ENCODE measurements around the gene RRM2. TPM values are rescaled to one million over a fixed set of nuclear protein-coding genes. Genes with fewer than 3 reads are reported as not detected.
A peak's percentile ranks its signal among the peaks of the same experiment; 100 is the strongest.

The RRM2 gene
- total and polyA plus RNA-seq, 2 experiments from 2014 or later = 15.2 to 49.7 TPM

GRCh38 chr2:10078001-10078400 lies 44.5 kb upstream of the RRM2 start:
- DNase-seq (ENCODE audit: low spot score) = no peak

GRCh38 chr2:10078704-10079265 lies 43.8 kb upstream of the RRM2 start:
- peaks cover 70% of the 10 kb centered on the region for H3K27me3 ChIP-seq
- TF ChIP-seq EZH2phosphoT487 (IDR thresholded peaks at IDR 0.05; ENCODE audit: low read depth, severe bottlenecking, unreplicated experiment) (no peak), EZH2 (IDR thresholded peaks at IDR 0.05; ENCODE audit: borderline replicate concordance) (no peak), CTCF (IDR thresholded peaks at IDR 0.05; ENCODE audit: poor library complexity) (no peak)
- H3K79me2 ChIP-seq = no peaks in the 10 kb centered on the region
- 45% methylated on average over 12 of the region's 12 CpGs for WGBS (ENCODE audit: low lambda C conversion rate, missing lambda C conversion rate)
- no peaks in the 10 kb centered on the region for H3K9me3 ChIP-seq (ENCODE audit: low read depth)
- H3K36me3 ChIP-seq (replicated peaks; ENCODE audit: insufficient read depth, low read depth) = no peaks in the 10 kb centered on the region
- H4K20me1 ChIP-seq (ENCODE audit: insufficient read depth, poor library complexity, severe bottlenecking) = no peaks in the 10 kb centered on the region
- peak overlapping the region; percentile 93 for H3K4me2 ChIP-seq
- H3K27ac ChIP-seq = no peak overlapping the region
- H3K4me1 ChIP-seq (ENCODE audit: insufficient read depth) = peaks cover 5% of the 10 kb centered on the region
- H3K9me2 ChIP-seq (replicated peaks; ENCODE audit: insufficient read depth) = no peaks in the 10 kb centered on the region
- H2AFZ ChIP-seq = no peak overlapping the region
- no peak for DNase-seq (ENCODE audit: low spot score)
- H3K4me3 ChIP-seq = peak overlapping the region; percentile 71

More at GRCh38 chr2:10078001-10078400, 44.5 kb upstream of the RRM2 start:
- H2AFZ ChIP-seq = no peak overlapping the region
- H3K4me3 ChIP-seq = no peak overlapping the region
- no peaks in the 10 kb centered on the region for H3K79me2 ChIP-seq
- TF ChIP-seq EZH2 (IDR thresholded peaks at IDR 0.05; ENCODE audit: borderline replicate concordance) = no peak
- TF ChIP-seq EZH2phosphoT487 (IDR thresholded peaks at IDR 0.05; ENCODE audit: low read depth, severe bottlenecking, unreplicated experiment) = no peak
- no peak for TF ChIP-seq CTCF (IDR thresholded peaks at IDR 0.05; ENCODE audit: poor library complexity)
- H3K4me2 ChIP-seq = no peak overlapping the region
- no peaks in the 10 kb centered on the region for H3K9me2 ChIP-seq (replicated peaks; ENCODE audit: insufficient read depth)
- no peaks in the 10 kb centered on the region for H3K36me3 ChIP-seq (replicated peaks; ENCODE audit: insufficient read depth, low read depth)
- H3K27me3 ChIP-seq = peaks cover 63% of the 10 kb centered on the region
- H3K27ac ChIP-seq = no peak overlapping the region
- no peaks in the 10 kb centered on the region for H3K9me3 ChIP-seq (ENCODE audit: low read depth)
- peaks cover 5% of the 10 kb centered on the region for H3K4me1 ChIP-seq (ENCODE audit: insufficient read depth)
- 92% methylated on average over 7 of the region's 7 CpGs for WGBS (ENCODE audit: low lambda C conversion rate, missing lambda C conversion rate)
- H4K20me1 ChIP-seq (ENCODE audit: insufficient read depth, poor library complexity, severe bottlenecking) = no peaks in the 10 kb centered on the region

- peaks cover 5% of the 10 kb centered on the region for H3K4me1 ChIP-seq (ENCODE audit: insufficient read depth)
- H2AFZ ChIP-seq = peak overlapping the region; percentile 82
- H4K20me1 ChIP-seq (ENCODE audit: insufficient read depth, poor library complexity, severe bottlenecking) = no peaks in the 10 kb centered on the region
- TF ChIP-seq CTCF (IDR thresholded peaks at IDR 0.05; ENCODE audit: poor library complexity) (no peak), EZH2 (IDR thresholded peaks at IDR 0.05; ENCODE audit: borderline replicate concordance) (peak; percentile 69), EZH2phosphoT487 (IDR thresholded peaks at IDR 0.05; ENCODE audit: low read depth, severe bottlenecking, unreplicated experiment) (peak; percentile 1)
- H3K36me3 ChIP-seq (replicated peaks; ENCODE audit: insufficient read depth, low read depth) = no peaks in the 10 kb centered on the region
- 6% methylated on average over 26 of the region's 53 CpGs for WGBS (ENCODE audit: low lambda C conversion rate, missing lambda C conversion rate)
- H3K27ac ChIP-seq = peak overlapping the region; percentile 31
- DNase-seq (ENCODE audit: low spot score) = peak; percentile 64
- peaks cover 73% of the 10 kb centered on the region for H3K27me3 ChIP-seq
- H3K79me2 ChIP-seq = no peaks in the 10 kb centered on the region
- peak overlapping the region; percentile 93 for H3K4me2 ChIP-seq
- H3K9me2 ChIP-seq (replicated peaks; ENCODE audit: insufficient read depth) = no peaks in the 10 kb centered on the region
- H3K4me3 ChIP-seq = peak overlapping the region; percentile 71
- H3K9me3 ChIP-seq (ENCODE audit: low read depth) = no peaks in the 10 kb centered on the region
Observed at GRCh38 chr2:10079266-10079869, 43.2 kb upstream of the RRM2 start.
